GM23338 (cell line): Measurements from ENCODE around the gene TMEM221. TPM values are rescaled to one million over a fixed set of nuclear protein-coding genes. Genes with fewer than 3 reads are reported as not detected.

ENCODE experiments used
- ATAC-seq: fragments of 200-7000 bp; cut with Tn5 transposase; 3 replicates; pipeline ENCODE4 v1.9.1; 2020
- DNase-seq: peaks from one replicate; pipeline ENCODE4 v3.0.0-alpha.2; 2015; ENCODE audit warnings: low spot score
- H2AFZ ChIP-seq: fragments of 200-600 bp; sonication (generic); 2 replicates; pipeline ENCODE4 v1.8.0; 2016; ENCODE audit warnings: antibody characterized with exemption, mild to moderate bottlenecking, moderate library complexity
- H3F3A ChIP-seq: fragments of 200-600 bp; sonication (generic); replicated peaks from 2 replicates; pipeline ENCODE4 v1.8.0; 2017; ENCODE audit warnings: antibody characterized with exemption, mixed run types, low read depth
- H3K27ac ChIP-seq: fragments of 200-600 bp; sonication (generic); 2 replicates; pipeline ENCODE4 v1.6.1; 2016; ENCODE audit warnings: low read depth
- H3K27me3 ChIP-seq: fragments of 200-600 bp; sonication (generic); 2 replicates; pipeline ENCODE4 v1.8.0; 2016; ENCODE audit warnings: mild to moderate bottlenecking, mixed run types, moderate library complexity; ENCODE audit not compliant: insufficient read depth
- H3K36me3 ChIP-seq: fragments of 200-600 bp; sonication (generic); 2 replicates; pipeline ENCODE4 v1.8.0; 2016; ENCODE audit warnings: mild to moderate bottlenecking; ENCODE audit not compliant: insufficient read depth
- H3K4me1 ChIP-seq: fragments of 200-600 bp; sonication (generic); 2 replicates; pipeline ENCODE4 v1.8.0; 2016; ENCODE audit warnings: mild to moderate bottlenecking, moderate library complexity; ENCODE audit not compliant: insufficient read depth
- H3K4me2 ChIP-seq: fragments of 200-600 bp; sonication (generic); 2 replicates; pipeline ENCODE4 v1.7.1; 2017; ENCODE audit warnings: mixed run types
- H3K4me3 ChIP-seq: fragments of 200-600 bp; sonication (generic); 2 replicates; pipeline ENCODE4 v1.6.1; 2016; ENCODE audit warnings: mixed run types
- H3K79me2 ChIP-seq: fragments of 200-600 bp; sonication (generic); replicated peaks from 2 replicates; pipeline ENCODE4 v1.8.0; 2017; ENCODE audit warnings: mild to moderate bottlenecking; ENCODE audit not compliant: insufficient read depth
- H3K9me2 ChIP-seq: fragments of 200-600 bp; sonication (generic); 2 replicates; pipeline ENCODE4 v1.8.0; 2017; ENCODE audit not compliant: insufficient read depth
- H4K20me1 ChIP-seq: fragments of 200-600 bp; sonication (generic); replicated peaks from 2 replicates; pipeline ENCODE4 v1.8.0; 2017; ENCODE audit warnings: mild to moderate bottlenecking; ENCODE audit not compliant: insufficient read depth
- H3K27ac Mint-ChIP-seq: 2 replicates; pipeline ENCODE4 v1.8.0; 2020; ENCODE audit warnings: inconsistent platforms, mild to moderate bottlenecking, moderate library complexity, mixed read lengths
- H3K27me3 Mint-ChIP-seq: 3 replicates; pipeline ENCODE4 v1.8.0; 2022; ENCODE audit warnings: low read depth, mild to moderate bottlenecking, moderate library complexity, mixed read lengths, inconsistent platforms; ENCODE audit not compliant: insufficient read depth, poor library complexity
- H3K36me3 Mint-ChIP-seq: 3 replicates; pipeline ENCODE4 v1.8.0; 2021; ENCODE audit warnings: low read depth, mild to moderate bottlenecking, inconsistent platforms, moderate library complexity, mixed read lengths
- H3K4me1 Mint-ChIP-seq: 3 replicates; pipeline ENCODE4 v1.8.0; 2020; ENCODE audit warnings: mild to moderate bottlenecking, inconsistent platforms, mixed read lengths
- H3K4me3 Mint-ChIP-seq: 3 replicates; pipeline ENCODE4 v1.8.0; 2021; ENCODE audit warnings: moderate library complexity, mild to moderate bottlenecking, inconsistent platforms, mixed read lengths
- H3K9me3 Mint-ChIP-seq: 3 replicates; pipeline ENCODE4 v1.8.0; 2020; ENCODE audit warnings: moderate library complexity, mild to moderate bottlenecking, inconsistent platforms, mixed read lengths
- CREB1 ChIP-seq: fragments of 250-450 bp; sonication (Bioruptor Pico); IDR thresholded peaks from 2 replicates; pipeline ENCODE4 v1.5.0; 2020; ENCODE audit warnings: low read depth, mild to moderate bottlenecking, moderate library complexity
- EZH2 ChIP-seq: fragments of 200-600 bp; sonication (generic); IDR thresholded peaks from one replicate; pipeline ENCODE4 v1.8.0; 2017; ENCODE audit warnings: antibody characterized with exemption, mild to moderate bottlenecking, low read depth; ENCODE audit not compliant: unreplicated experiment
- EZH2phosphoT487 ChIP-seq: fragments of 200-600 bp; sonication (generic); IDR thresholded peaks from one replicate; pipeline ENCODE4 v1.8.1; 2018; ENCODE audit warnings: antibody characterized with exemption; ENCODE audit not compliant: unreplicated experiment
- JUNB ChIP-seq: IDR thresholded peaks from one replicate; pipeline ENCODE4 v1.6.1; 2016; ENCODE audit warnings: antibody characterized with exemption; ENCODE audit not compliant: unreplicated experiment
- POLR2AphosphoS5 ChIP-seq: IDR thresholded peaks from 2 replicates; pipeline ENCODE4 v1.6.1; 2016; ENCODE audit warnings: antibody characterized with exemption, low read depth
- ZNF114 ChIP-seq: fragments of 250-450 bp; sonication (Bioruptor Pico); IDR thresholded peaks from 2 replicates; pipeline ENCODE4 v1.5.0; 2020; ENCODE audit warnings: mild to moderate bottlenecking, moderate library complexity
- polyA plus RNA-seq: library from polyadenylated mRNA; unstranded; fragments of >200 nt; fragmentation: Nextera tagmentation; extraction: Ambion mirVana; gene quantifications from 2 replicates; pipeline ENCODE4 v1.2.1, GENCODE V29; 2016
- total RNA-seq: library from RNA; depleted of rRNA; stranded (reverse); fragments of >200 nt; shearing (Covaris generic); gene quantifications from 2 replicates; pipeline ENCODE4 v1.2.3, GENCODE V29; 2014
- TF ChIP-seq, protein P1 (sequence below): fragments of 250-450 bp; sonication (Bioruptor Pico); IDR thresholded peaks from 2 replicates; pipeline ENCODE4 v1.5.0; 2020; ENCODE audit warnings: mild to moderate bottlenecking, moderate library complexity

TMEM221 gene
- total and polyA plus RNA-seq, 2 experiments from 2014 or later: 0.40 to 0.90 TPM

DNA sequence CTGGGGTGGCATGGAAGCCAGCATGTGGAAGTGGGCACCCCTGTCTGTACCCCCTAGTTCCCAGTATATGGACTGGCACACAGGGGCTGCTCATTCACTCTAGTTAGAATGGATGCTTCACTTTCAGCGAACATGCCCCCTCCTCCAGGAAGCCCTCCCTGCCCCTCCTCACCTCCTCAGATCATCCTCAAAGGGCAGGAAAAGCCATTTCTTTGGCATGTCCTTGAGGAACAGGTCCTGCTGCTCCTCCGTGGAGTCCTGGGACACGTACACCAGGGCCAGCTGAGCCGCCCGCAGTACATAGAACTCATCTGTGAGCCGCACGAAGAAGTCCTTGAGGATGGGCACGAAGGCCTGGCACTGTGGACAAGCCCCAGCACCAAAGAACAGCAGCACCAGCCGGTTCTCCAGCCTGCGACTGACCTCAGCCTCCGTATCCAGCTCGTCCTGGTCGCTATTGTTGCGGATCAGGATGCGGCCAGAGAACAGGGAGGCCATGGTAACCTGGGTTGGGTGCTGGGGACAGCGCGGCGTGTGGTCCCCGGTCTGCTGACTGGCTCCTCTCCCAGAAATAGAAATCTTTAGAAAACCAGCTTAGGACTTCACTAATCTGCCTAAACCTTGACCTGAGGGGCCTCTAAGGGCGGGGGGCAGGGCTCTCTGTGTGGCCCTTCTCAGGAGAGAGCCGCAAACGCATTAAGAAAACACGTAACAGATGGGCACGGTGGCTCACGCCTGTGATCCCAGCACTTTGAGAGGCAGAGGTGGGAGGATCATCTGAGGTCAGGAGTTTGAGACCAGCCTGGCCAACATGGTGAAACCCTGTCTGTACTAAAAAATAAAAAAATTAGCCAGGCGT, 12.1 kb upstream of the TMEM221 start, which contains the start of gene NXNL1:
NXNL1 (minus strand) TSS at position 555 of the 859 bp plus-strand sequence; CDS start at position 498, 57 bp downstream.
- Histone ChIP-seq H3K4me2 (no peak within 1 kb of the TSS), H3K27me3 (peaks cover 24% of the 10 kb centered on the region), H3K4me3 (no peak within 1 kb of the TSS), H2AFZ (no peak within 1 kb of the TSS), H4K20me1 (no peaks in the 10 kb centered on the region), H3K4me1 (no peaks in the 10 kb centered on the region), H3K36me3 (no peaks in the 10 kb centered on the region), H3K9me2 (no peaks in the 10 kb centered on the region), H3K79me2 (no peaks in the 10 kb centered on the region), H3K27ac (no peak within 1 kb of the TSS), H3F3A (no peaks in the 10 kb centered on the region)
- no peak for ATAC-seq
- Mint-ChIP-seq H3K4me1 (no peaks in the 10 kb centered on the region), H3K36me3 (no peaks in the 10 kb centered on the region), H3K4me3 (no peak within 1 kb of the TSS), H3K9me3 (no peaks in the 10 kb centered on the region), H3K27me3 (peaks cover 12% of the 10 kb centered on the region), H3K27ac (no peak within 1 kb of the TSS)
- TF ChIP-seq CREB1 (no peak), JUNB (no peak), EZH2phosphoT487 (no peak)
- TF ChIP-seq, protein P1, sequence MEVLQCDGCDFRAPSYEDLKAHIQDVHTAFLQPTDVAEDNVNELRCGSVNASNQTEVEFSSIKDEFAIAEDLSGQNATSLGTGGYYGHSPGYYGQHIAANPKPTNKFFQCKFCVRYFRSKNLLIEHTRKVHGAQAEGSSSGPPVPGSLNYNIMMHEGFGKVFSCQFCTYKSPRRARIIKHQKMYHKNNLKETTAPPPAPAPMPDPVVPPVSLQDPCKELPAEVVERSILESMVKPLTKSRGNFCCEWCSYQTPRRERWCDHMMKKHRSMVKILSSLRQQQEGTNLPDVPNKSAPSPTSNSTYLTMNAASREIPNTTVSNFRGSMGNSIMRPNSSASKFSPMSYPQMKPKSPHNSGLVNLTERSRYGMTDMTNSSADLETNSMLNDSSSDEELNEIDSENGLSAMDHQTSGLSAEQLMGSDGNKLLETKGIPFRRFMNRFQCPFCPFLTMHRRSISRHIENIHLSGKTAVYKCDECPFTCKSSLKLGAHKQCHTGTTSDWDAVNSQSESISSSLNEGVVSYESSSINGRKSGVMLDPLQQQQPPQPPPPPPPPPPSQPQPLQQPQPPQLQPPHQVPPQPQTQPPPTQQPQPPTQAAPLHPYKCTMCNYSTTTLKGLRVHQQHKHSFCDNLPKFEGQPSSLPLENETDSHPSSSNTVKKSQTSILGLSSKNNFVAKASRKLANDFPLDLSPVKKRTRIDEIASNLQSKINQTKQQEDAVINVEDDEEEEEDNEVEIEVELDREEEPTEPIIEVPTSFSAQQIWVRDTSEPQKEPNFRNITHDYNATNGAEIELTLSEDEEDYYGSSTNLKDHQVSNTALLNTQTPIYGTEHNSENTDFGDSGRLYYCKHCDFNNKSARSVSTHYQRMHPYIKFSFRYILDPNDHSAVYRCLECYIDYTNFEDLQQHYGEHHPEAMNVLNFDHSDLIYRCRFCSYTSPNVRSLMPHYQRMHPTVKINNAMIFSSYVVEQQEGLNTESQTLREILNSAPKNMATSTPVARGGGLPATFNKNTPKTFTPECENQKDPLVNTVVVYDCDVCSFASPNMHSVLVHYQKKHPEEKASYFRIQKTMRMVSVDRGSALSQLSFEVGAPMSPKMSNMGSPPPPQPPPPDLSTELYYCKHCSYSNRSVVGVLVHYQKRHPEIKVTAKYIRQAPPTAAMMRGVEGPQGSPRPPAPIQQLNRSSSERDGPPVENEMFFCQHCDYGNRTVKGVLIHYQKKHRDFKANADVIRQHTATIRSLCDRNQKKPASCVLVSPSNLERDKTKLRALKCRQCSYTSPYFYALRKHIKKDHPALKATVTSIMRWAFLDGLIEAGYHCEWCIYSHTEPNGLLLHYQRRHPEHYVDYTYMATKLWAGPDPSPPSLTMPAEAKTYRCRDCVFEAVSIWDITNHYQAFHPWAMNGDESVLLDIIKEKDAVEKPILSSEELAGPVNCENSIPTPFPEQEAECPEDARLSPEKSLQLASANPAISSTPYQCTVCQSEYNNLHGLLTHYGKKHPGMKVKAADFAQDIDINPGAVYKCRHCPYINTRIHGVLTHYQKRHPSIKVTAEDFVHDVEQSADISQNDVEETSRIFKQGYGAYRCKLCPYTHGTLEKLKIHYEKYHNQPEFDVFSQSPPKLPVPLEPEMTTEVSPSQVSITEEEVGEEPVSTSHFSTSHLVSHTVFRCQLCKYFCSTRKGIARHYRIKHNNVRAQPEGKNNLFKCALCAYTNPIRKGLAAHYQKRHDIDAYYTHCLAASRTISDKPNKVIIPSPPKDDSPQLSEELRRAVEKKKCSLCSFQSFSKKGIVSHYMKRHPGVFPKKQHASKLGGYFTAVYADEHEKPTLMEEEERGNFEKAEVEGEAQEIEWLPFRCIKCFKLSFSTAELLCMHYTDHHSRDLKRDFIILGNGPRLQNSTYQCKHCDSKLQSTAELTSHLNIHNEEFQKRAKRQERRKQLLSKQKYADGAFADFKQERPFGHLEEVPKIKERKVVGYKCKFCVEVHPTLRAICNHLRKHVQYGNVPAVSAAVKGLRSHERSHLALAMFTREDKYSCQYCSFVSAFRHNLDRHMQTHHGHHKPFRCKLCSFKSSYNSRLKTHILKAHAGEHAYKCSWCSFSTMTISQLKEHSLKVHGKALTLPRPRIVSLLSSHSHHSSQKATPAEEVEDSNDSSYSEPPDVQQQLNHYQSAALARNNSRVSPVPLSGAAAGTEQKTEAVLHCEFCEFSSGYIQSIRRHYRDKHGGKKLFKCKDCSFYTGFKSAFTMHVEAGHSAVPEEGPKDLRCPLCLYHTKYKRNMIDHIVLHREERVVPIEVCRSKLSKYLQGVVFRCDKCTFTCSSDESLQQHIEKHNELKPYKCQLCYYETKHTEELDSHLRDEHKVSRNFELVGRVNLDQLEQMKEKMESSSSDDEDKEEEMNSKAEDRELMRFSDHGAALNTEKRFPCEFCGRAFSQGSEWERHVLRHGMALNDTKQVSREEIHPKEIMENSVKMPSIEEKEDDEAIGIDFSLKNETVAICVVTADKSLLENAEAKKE (CRISPR knock-in tag): no peak
- DNase-seq: no peak

DNA sequence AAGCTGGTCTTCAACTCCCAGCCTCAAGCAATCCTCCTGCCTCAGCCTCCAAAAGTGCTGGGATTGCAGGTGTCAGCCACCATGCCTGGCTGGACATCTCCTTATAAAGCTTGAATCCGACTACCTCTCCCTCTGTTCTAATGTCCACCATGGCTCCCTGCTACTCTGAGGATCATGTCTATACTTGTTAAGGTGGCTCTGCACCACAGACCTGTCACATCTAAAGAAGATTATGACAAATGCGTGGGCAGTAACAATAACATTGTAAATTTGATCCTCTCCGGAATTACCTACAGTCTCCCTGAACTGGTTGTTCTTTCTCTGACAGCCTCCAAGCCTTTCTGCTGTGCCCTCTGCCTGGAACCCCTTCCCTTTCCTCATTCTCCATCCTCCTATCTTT, 10.5 kb upstream of the TMEM221 start:
- Histone ChIP-seq H3K79me2 (no peaks in the 10 kb centered on the region), H3K4me2 (no peak overlapping the region), H2AFZ (no peak overlapping the region), H4K20me1 (no peaks in the 10 kb centered on the region), H3K4me1 (peaks cover 7% of the 10 kb centered on the region), H3K27me3 (peaks cover 38% of the 10 kb centered on the region), H3K27ac (no peak overlapping the region), H3K4me3 (no peak overlapping the region), H3K9me2 (no peaks in the 10 kb centered on the region), H3F3A (no peaks in the 10 kb centered on the region), H3K36me3 (no peaks in the 10 kb centered on the region)
- no peaks in the 10 kb centered on the region for H3K9me3 Mint-ChIP-seq
- H3K27me3 Mint-ChIP-seq: peaks cover 24% of the 10 kb centered on the region
- H3K4me3 Mint-ChIP-seq: no peak overlapping the region
- ATAC-seq: no peak
- no peak for DNase-seq
- peaks cover 7% of the 10 kb centered on the region for H3K4me1 Mint-ChIP-seq
- no peaks in the 10 kb centered on the region for H3K36me3 Mint-ChIP-seq
- no peak overlapping the region for H3K27ac Mint-ChIP-seq
- TF ChIP-seq JUNB (no peak), ZNF114 (no peak), POLR2AphosphoS5 (no peak), EZH2 (no peak)
